HEK293T (cell line): Measurements from ENCODE around the gene MTMR3.
A peak's percentile ranks its signal among the peaks of the same experiment; 100 is the strongest.

Source experiments
- CTCF ChIA-PET: fragments of 350-600 bp; formaldehyde crosslinking; extraction: SDS; loops from one replicate; lab custom pipeline; 2021; ENCODE audit warnings: antibody characterized with exemption, inconsistent platforms; lab: Yijun Ruan, JAX
- POLR2A ChIA-PET: fragments of 350-600 bp; formaldehyde crosslinking; extraction: SDS; loops from one replicate; lab custom pipeline; 2020; ENCODE audit warnings: antibody characterized with exemption, inconsistent platforms; lab: Yijun Ruan, JAX
- DNase-seq: peaks from one replicate; pipeline ENCODE4 v3.0.0; 2012; ENCODE audit warnings: mixed read lengths; ENCODE audit errors: extremely low spot score
- ARNT ChIP-seq: fragments of 450-650 bp; IDR thresholded peaks from 2 replicates; pipeline ENCODE4 v1.6.1; 2017; ENCODE audit warnings: mild to moderate bottlenecking
- BHLHE40 ChIP-seq: fragments of 450-650 bp; IDR thresholded peaks from 2 replicates; pipeline ENCODE4 v1.6.1; 2016; ENCODE audit warnings: mild to moderate bottlenecking, moderate library complexity, borderline replicate concordance
- CTBP1 ChIP-seq: fragments of 450-650 bp; IDR thresholded peaks from 2 replicates; pipeline ENCODE4 v1.6.1; 2016; ENCODE audit warnings: borderline replicate concordance
- ELF4 ChIP-seq: fragments of 450-650 bp; IDR thresholded peaks from 2 replicates; pipeline ENCODE4 v1.6.1; 2017; ENCODE audit warnings: antibody characterized with exemption
- FOXA1 ChIP-seq: fragments of 450-650 bp; IDR thresholded peaks from 2 replicates; pipeline ENCODE4 v1.6.1; 2016; ENCODE audit warnings: mild to moderate bottlenecking
- FOXK2 ChIP-seq: fragments of 450-650 bp; IDR thresholded peaks from 2 replicates; pipeline ENCODE4 v1.6.1; 2016; ENCODE audit warnings: mild to moderate bottlenecking
- FOXM1 ChIP-seq: fragments of 450-650 bp; IDR thresholded peaks from 2 replicates; pipeline ENCODE4 v1.6.1; 2017; ENCODE audit warnings: mild to moderate bottlenecking, borderline replicate concordance
- HDGF ChIP-seq: fragments of 450-650 bp; IDR thresholded peaks from 2 replicates; pipeline ENCODE4 v1.6.1; 2017; ENCODE audit warnings: antibody characterized with exemption, borderline replicate concordance
- L3MBTL2 ChIP-seq: fragments of 450-650 bp; conservative IDR thresholded peaks from 2 replicates; pipeline ENCODE4 v1.6.1; 2016; ENCODE audit warnings: mild to moderate bottlenecking
- LEF1 ChIP-seq: fragments of 450-650 bp; IDR thresholded peaks from 2 replicates; pipeline ENCODE4 v1.6.1; 2017; ENCODE audit warnings: mild to moderate bottlenecking, borderline replicate concordance
- NFRKB ChIP-seq: fragments of 450-650 bp; IDR thresholded peaks from 2 replicates; pipeline ENCODE4 v1.6.1; 2016; ENCODE audit warnings: mild to moderate bottlenecking, moderate library complexity
- SP1 ChIP-seq: fragments of 450-650 bp; IDR thresholded peaks from 2 replicates; pipeline ENCODE4 v1.6.1; 2017
- SUZ12 ChIP-seq: fragments of 450-650 bp; IDR thresholded peaks from 2 replicates; pipeline ENCODE4 v1.6.1; 2016; ENCODE audit warnings: mild to moderate bottlenecking
- TARDBP ChIP-seq: fragments of 450-650 bp; IDR thresholded peaks from 2 replicates; pipeline ENCODE4 v1.6.1; 2016
- ZNF384 ChIP-seq: fragments of 450-650 bp; IDR thresholded peaks from 2 replicates; pipeline ENCODE4 v1.6.1; 2016
- TF ChIP-seq, protein P1 (sequence below): fragments of 450-650 bp; IDR thresholded peaks from 2 replicates; pipeline ENCODE4 v1.6.1; 2016

MTMR3 gene

DNA sequence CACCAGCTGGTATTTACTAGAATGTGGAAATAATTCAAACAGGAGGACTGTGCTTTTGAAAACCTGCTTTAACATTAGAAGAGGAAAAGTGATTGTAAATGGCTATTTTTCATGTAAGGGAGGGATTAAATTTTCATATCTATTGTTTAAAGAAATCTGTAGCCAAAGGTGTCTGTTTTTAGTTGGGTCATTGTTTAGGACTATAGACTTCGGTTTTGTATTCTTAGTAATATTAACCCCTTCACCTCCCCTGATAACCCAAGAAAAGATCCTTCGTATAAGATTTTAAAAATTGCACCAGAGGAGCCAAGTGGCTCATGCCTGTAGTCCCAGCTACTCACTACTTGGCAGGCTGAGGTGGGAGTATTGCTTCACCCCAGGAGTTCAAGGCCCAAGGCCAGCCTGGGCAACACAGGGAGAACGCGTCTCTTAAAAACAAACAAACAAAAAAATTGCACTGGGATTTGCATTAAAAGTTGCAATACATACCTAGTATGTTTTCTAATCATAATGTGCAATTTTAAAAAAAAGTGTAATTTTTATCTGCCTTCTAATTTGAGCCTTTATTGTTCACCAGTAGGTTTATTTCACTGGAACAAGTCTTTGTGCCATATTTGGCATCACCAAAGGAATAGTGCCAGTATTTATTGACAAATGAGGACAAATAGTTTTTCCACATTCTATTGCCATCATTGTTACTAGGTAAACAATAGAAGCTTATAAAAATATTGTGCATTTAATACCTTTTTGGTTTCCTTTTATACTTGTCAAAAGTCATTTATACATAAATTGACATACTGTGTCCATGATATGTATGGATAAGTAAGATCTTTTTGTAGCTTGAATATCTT, 34.3 kb downstream of the MTMR3 start:
- no peak for DNase-seq
- CTCF ChIA-PET: interaction anchor here (1.1 to 1.5 kb wide), 2 partner anchors 9 to 46 kb away, joined by 3 to 5 read pairs; no protein-coding TSS in a partner anchor
- POLR2A ChIA-PET: no interaction called here
- TF ChIP-seq NFRKB: no peak
- TF ChIP-seq BHLHE40: no peak
- no peak for TF ChIP-seq CTBP1
- TF ChIP-seq TARDBP: no peak
- TF ChIP-seq FOXK2: no peak
- no peak for TF ChIP-seq ELF4
- TF ChIP-seq SP1: no peak
- TF ChIP-seq, protein P1, sequence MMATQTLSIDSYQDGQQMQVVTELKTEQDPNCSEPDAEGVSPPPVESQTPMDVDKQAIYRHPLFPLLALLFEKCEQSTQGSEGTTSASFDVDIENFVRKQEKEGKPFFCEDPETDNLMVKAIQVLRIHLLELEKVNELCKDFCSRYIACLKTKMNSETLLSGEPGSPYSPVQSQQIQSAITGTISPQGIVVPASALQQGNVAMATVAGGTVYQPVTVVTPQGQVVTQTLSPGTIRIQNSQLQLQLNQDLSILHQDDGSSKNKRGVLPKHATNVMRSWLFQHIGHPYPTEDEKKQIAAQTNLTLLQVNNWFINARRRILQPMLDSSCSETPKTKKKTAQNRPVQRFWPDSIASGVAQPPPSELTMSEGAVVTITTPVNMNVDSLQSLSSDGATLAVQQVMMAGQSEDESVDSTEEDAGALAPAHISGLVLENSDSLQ: no peak
- TF ChIP-seq HDGF: no peak
- no peak for TF ChIP-seq FOXA1
- no peak for TF ChIP-seq ZNF384
- TF ChIP-seq FOXM1: no peak
- TF ChIP-seq ARNT: no peak
- TF ChIP-seq L3MBTL2: no peak
- no peak for TF ChIP-seq SUZ12
- TF ChIP-seq LEF1: no peak

DNA sequence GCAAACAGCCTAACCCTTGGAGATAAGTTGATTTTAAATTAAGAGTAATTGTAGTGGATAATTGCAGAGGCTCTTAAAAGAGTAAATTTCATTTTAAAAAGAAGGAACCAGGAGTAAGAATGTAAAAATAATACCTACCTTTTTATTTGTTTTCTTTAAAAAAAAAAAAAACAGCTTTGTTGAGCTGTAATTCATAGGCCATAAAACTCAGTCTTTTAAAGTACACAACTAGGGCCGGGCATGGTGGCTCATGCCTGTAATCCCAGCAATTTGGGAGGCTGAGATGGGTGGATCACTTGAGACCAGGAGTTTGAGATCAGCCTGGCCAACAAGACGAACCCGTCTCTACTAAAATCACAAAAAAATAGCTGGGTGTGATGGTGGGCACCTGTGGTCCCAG, 42.4 kb downstream of the MTMR3 start:
- ChIA-PET CTCF (interaction anchor here (0.7 kb wide), 1 partner anchor 1388 kb away, joined by 3 read pairs; no protein-coding TSS in a partner anchor), POLR2A (no interaction called here)
- DNase-seq: no peak
- TF ChIP-seq SP1 (no peak), ZNF384 (peak; percentile 56; the same call in 1 of the 2 replicates), LEF1 (no peak)

DNA sequence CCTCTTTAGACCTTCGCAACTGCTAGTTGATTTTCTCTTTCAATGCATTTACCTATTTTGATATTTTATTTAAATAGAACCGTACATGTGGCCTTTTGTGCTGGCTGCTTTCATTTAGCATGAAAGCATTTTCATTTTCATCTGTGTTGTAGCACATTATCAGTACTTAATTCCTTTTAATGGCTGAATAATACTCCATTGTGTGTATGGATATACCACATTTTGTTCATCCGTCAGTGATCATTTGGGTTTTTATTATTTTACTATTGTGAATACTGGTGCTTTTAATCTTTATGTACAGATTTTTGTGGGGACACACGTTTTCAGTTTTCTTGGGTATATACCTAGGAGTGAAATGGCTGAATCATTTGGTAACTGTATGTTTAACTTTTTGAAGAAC, 43.1 kb downstream of the MTMR3 start:
- ChIA-PET CTCF (no interaction called here), POLR2A (no interaction called here)
- TF ChIP-seq LEF1 (no peak), BHLHE40 (no peak), SP1 (no peak), ARNT (no peak), TARDBP (no peak), ZNF384 (no peak)
- no peak for DNase-seq

DNA sequence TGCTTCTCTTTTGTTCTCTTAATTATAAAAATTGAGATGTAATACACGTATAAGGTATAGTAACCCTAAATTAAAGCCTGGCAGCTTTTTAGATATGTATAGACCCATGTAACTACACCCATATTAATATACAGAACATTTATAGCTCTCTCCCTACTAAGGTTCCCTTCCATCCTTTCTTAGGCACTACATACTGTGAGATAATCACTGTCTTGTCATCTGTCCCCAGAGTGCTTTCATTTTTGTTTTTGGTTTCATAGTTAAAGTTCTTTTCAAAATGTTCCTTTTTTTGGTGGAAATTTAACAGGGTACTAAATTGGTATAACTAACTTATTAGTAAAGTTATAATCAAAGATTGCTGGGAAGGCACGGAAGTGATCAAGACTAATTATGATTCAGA, 49.2 kb downstream of the MTMR3 start:
- ChIA-PET POLR2A (no interaction called here), CTCF (no interaction called here)
- no peak for TF ChIP-seq SP1
- TF ChIP-seq FOXA1: no peak
- no peak for TF ChIP-seq FOXK2
- TF ChIP-seq HDGF: no peak
- TF ChIP-seq TARDBP: no peak
- no peak for TF ChIP-seq ZNF384
- no peak for TF ChIP-seq FOXM1
- no peak for TF ChIP-seq SUZ12
- TF ChIP-seq L3MBTL2: no peak
- no peak for TF ChIP-seq ARNT
- TF ChIP-seq LEF1: no peak
- no peak for DNase-seq

DNA sequence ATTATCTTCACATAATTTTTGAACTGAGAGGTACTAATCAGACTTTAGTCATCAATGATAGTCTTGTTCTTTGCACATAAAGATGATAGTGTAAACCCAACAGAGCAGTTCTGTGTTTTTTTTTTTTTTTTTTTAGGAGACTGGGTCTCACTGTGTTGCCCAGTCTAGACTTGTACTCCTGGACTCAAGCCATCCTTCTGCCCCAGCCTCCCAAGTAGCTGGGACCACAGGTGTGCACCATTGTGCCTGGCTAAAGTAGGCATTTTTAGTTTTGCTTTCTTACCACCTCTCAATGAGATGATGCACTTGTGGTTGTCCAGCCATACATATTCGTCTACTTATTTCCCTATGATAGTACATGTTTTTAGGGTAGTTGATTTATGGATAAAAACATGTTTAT, 50.6 kb downstream of the MTMR3 start:
- TF ChIP-seq ZNF384 (no peak), FOXM1 (no peak), CTBP1 (no peak), ARNT (no peak)
- ChIA-PET CTCF (no interaction called here), POLR2A (no interaction called here)
- no peak for DNase-seq

DNA sequence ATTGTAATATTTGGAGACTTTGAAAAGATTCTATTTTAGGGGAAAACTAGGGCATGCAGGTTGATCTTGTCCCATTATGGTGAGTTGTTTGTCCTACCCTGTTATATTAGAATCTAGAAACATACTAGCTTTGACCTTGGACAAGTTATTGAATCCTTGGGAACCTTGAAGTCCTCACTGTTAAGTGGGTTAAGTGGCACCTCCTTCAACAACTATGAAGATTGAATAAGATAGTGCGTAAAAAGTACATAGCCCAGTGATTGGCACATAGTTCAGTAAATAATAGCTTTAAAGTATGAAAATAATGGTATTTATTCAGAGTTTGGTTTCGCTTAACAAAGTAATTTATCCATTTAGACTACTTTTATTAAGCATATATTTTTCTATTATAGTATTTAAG, 51.6 kb downstream of the MTMR3 start:
- TF ChIP-seq SUZ12: no peak
- TF ChIP-seq, protein P1: 0 out of 2 replicates have a peak, but pooled peaks have one; percentile 21
- no peak for DNase-seq
- ChIA-PET CTCF (no interaction called here), POLR2A (no interaction called here)

DNA sequence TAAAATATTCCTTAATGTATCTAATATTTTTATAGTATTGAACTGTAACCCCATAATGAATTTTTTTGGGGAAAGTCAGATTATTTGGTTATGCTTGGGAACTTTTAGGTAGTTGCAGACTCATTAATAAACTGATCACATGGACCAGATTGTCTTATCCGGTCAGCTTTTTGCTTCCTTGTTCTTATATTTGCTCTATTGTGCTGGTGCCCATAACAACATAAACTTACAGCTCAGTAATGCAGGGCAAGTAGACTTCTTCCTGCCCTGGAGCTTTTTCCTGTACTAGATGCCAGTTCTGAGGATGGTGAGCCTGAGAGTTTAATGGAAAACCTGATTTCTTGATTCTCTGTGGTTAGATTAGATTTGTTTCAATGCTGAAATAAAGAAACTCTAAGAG, 53.2 kb downstream of the MTMR3 start:
- DNase-seq: no peak
- TF ChIP-seq ELF4 (no peak), CTBP1 (no peak), FOXM1 (no peak), SP1 (no peak), L3MBTL2 (no peak), ARNT (no peak), FOXK2 (no peak), TARDBP (no peak), FOXA1 (no peak), BHLHE40 (no peak), NFRKB (no peak)
- ChIA-PET CTCF (no interaction called here), POLR2A (no interaction called here)
